ENCODE data around the gene DHRS1. TPM values are rescaled to one million over a fixed set of nuclear protein-coding genes. Genes with fewer than 3 reads are reported as not detected.
A peak's percentile ranks its signal among the peaks of the same experiment; 100 is the strongest.

Gene DHRS1
- total RNA-seq, 4 donors from 2014 or later, result 13.9 to 22.4 (median 19.2) TPM

GRCh38 chr14:24310265-24310645 is 10.7 kb upstream of the DHRS1 start:
- 33% methylated on average over 4 of the region's 5 CpGs for WGBS
- intact Hi-C loops (cut with DNase I), result loop anchor here (5.0 kb wide), 1 partner anchor 127 kb away; no protein-coding TSS in a partner anchor
- peak overlapping the region; percentile 77 to 90 (median 84) for H3K27ac ChIP-seq (replicated peaks in 1 of 4)

GRCh38 chr14:24309538-24310264 is 10.1 kb upstream of the DHRS1 start, which contains the start of gene LTB4R2:
LTB4R2 (plus strand) TSS chr14:24310140; CDS start chr14:24310665, 525 bp downstream.
- Histone ChIP-seq H3K9me3 (no peaks in the 10 kb centered on the region), H3K36me3 (peaks cover 23 to 32% (median 30%) of the 10 kb centered on the region in 4 donors), H3K4me3 (peak within 1 kb of the TSS; percentile 64 to 73 (median 66)), H3K27me3 (peaks cover 0 to 1% (median 0%) of the 10 kb centered on the region in 4 donors), H3K27ac (replicated peaks in 1 of 4) (peak within 1 kb of the TSS; percentile 77 to 90 (median 84)), H3K4me1 (peaks cover 36 to 65% (median 48%) of the 10 kb centered on the region in 4 donors)
- no peak for TF ChIP-seq CTCF (IDR thresholded peaks at IDR 0.05)
- TF ChIP-seq EP300 (IDR thresholded peaks at IDR 0.05), result no peak
- no peak for TF ChIP-seq POLR2A (IDR thresholded peaks at IDR 0.05; ENCODE audit: low read depth)
- TF ChIP-seq POLR2AphosphoS5 (IDR thresholded peaks at IDR 0.05), result no peak
- intact Hi-C loops (cut with DNase I), result loop anchor here (5.0 kb wide), 1 partner anchor 128 kb away; no protein-coding TSS in a partner anchor
- no peak for DNase-seq (ENCODE audit: extremely low spot score)
- 65% methylated on average over 5 of the region's 5 CpGs for WGBS

More at GRCh38 chr14:24310265-24310645, 10.7 kb upstream of the DHRS1 start:
- TF ChIP-seq POLR2AphosphoS5 (IDR thresholded peaks at IDR 0.05) (no peak), CTCF (IDR thresholded peaks at IDR 0.05) (no peak), EP300 (IDR thresholded peaks at IDR 0.05) (no peak), POLR2A (IDR thresholded peaks at IDR 0.05; ENCODE audit: low read depth) (no peak)
- H3K9me3 ChIP-seq, result no peaks in the 10 kb centered on the region
- DNase-seq (ENCODE audit: extremely low spot score), result no peak
- H3K4me1 ChIP-seq, result peaks cover 41 to 70% (median 51%) of the 10 kb centered on the region in 4 donors
- H3K27me3 ChIP-seq, result peaks cover 0 to 7% (median 0%) of the 10 kb centered on the region in 4 donors
- peak overlapping the region; percentile 64 to 73 (median 66) for H3K4me3 ChIP-seq
- peaks cover 19 to 27% (median 24%) of the 10 kb centered on the region in 4 donors for H3K36me3 ChIP-seq

GRCh38 chr14:24308342-24309124 is 9.0 kb upstream of the DHRS1 start:
- H3K4me1 ChIP-seq, result peaks cover 26 to 54% (median 43%) of the 10 kb centered on the region in 4 donors
- H3K4me3 ChIP-seq, result no peak overlapping the region
- H3K27ac ChIP-seq (replicated peaks in 1 of 4), result no peak overlapping the region
- intact Hi-C loops (cut with DNase I), result no loop called here
- H3K9me3 ChIP-seq, result no peaks in the 10 kb centered on the region
- no peaks in the 10 kb centered on the region for H3K27me3 ChIP-seq
- 88% methylated on average over 7 of the region's 7 CpGs for WGBS
- peaks cover 35 to 44% (median 41%) of the 10 kb centered on the region in 4 donors for H3K36me3 ChIP-seq
- DNase-seq (ENCODE audit: extremely low spot score), result no peak
- no peak for TF ChIP-seq POLR2AphosphoS5 (IDR thresholded peaks at IDR 0.05)
- TF ChIP-seq CTCF (IDR thresholded peaks at IDR 0.05), result peak in 1 of 3 experiments; percentile 10

- Histone ChIP-seq H3K9me3 (no peaks in the 10 kb centered on the region), H3K27ac (replicated peaks in 1 of 4) (peak within 1 kb of the TSS in 1 of 4 donors; percentile 8), H3K27me3 (no peaks in the 10 kb centered on the region), H3K36me3 (peaks cover 40 to 51% (median 49%) of the 10 kb centered on the region in 4 donors), H3K4me3 (no peak within 1 kb of the TSS), H3K4me1 (peaks cover 23 to 48% (median 40%) of the 10 kb centered on the region in 4 donors)
- intact Hi-C loops (cut with DNase I), result no loop called here
- 58% methylated on average over 6 of the region's 6 CpGs for WGBS
- no peak for DNase-seq (ENCODE audit: extremely low spot score)
- no peak for TF ChIP-seq POLR2A (IDR thresholded peaks at IDR 0.05; ENCODE audit: low read depth)
- peak; percentile 78 to 97 (median 79) for TF ChIP-seq CTCF (IDR thresholded peaks at IDR 0.05)
- peak in 1 of 2 donors; percentile 7 for TF ChIP-seq POLR2AphosphoS5 (IDR thresholded peaks at IDR 0.05)
- TF ChIP-seq EP300 (IDR thresholded peaks at IDR 0.05), result no peak
Measured at GRCh38 chr14:24307575-24308341, 8.2 kb upstream of the DHRS1 start, which contains the start of gene CIDEB. CIDEB (minus strand) TSS chr14:24307977; CDS start chr14:24307858, 119 bp downstream.
